ENCODE measurements around the gene CCSER1. TPM values are rescaled to one million over a fixed set of nuclear protein-coding genes. Genes with fewer than 3 reads are reported as not detected.

The CCSER1 gene
- polyA plus RNA-seq, 3 donors, result 0.09 to 0.75 (median 0.13) TPM

- Mint-ChIP-seq H3K27me3 (ENCODE audit: low read depth in 3 of 3) (no peaks in the 10 kb centered on the region), H3K4me1 (no peaks in the 10 kb centered on the region), H3K9me3 (no peaks in the 10 kb centered on the region), H3K4me3 (no peak overlapping the region), H3K36me3 (no peaks in the 10 kb centered on the region), H3K27ac (no peak overlapping the region)
- no peaks in the 10 kb centered on the region for H3K9me3 ChIP-seq (replicated peaks in 1 of 2; ENCODE audit: control insufficient read depth in 1 of 2, insufficient read depth in 1 of 2, low read length in 2 of 2)
- H3K36me3 ChIP-seq (replicated peaks in 1 of 2; ENCODE audit: control insufficient read depth in 1 of 2, insufficient read depth in 2 of 2, low read length in 2 of 2), result no peaks in the 10 kb centered on the region
- H3K4me3 ChIP-seq (replicated peaks in 1 of 3; ENCODE audit: low read depth in 2 of 3, low read length in 3 of 3), result no peak overlapping the region
- WGBS (ENCODE audit: insufficient coverage), result no CpG with 5 or more reads among the region's 2 CpGs
- no peak overlapping the region for H2AFZ ChIP-seq (ENCODE audit: insufficient read depth, low read depth, low read length, poor library complexity, severe bottlenecking)
- no peak for TF ChIP-seq CTCF (IDR thresholded peaks at IDR 0.05)
- H3K79me2 ChIP-seq (ENCODE audit: insufficient read depth, low read length), result no peaks in the 10 kb centered on the region
- H3K4me2 ChIP-seq (replicated peaks; ENCODE audit: extremely low read depth, low read length, poor library complexity, severe bottlenecking), result no peak overlapping the region
- DNase-seq, result no peak
- no peaks in the 10 kb centered on the region for H3K4me1 ChIP-seq (ENCODE audit: control insufficient read depth in 1 of 2, insufficient read depth in 2 of 2, low read length in 2 of 2)
- H4K20me1 ChIP-seq (ENCODE audit: insufficient read depth, low read length), result no peaks in the 10 kb centered on the region
- no peaks in the 10 kb centered on the region for H3K27me3 ChIP-seq (ENCODE audit: control insufficient read depth in 2 of 2, insufficient read depth in 2 of 2, low read length in 2 of 2)
- H3K27ac ChIP-seq (ENCODE audit: low read depth in 1 of 2, low read length in 2 of 2), result no peak overlapping the region
- intact Hi-C loops (cut with micrococcal nuclease), result no loop called here
- H3K9ac ChIP-seq (ENCODE audit: insufficient read depth, low read length, poor library complexity, severe bottlenecking), result no peak overlapping the region
Measured at GRCh38 chr4:90922174-90922573, 795.0 kb downstream of the CCSER1 start.

- no peaks in the 10 kb centered on the region for H3K9me3 Mint-ChIP-seq
- TF ChIP-seq CTCF (IDR thresholded peaks at IDR 0.05), result no peak
- no peaks in the 10 kb centered on the region for H3K9me3 ChIP-seq (replicated peaks in 1 of 2; ENCODE audit: control insufficient read depth in 1 of 2, insufficient read depth in 1 of 2, low read length in 2 of 2)
- no peak overlapping the region for H2AFZ ChIP-seq (ENCODE audit: insufficient read depth, low read depth, low read length, poor library complexity, severe bottlenecking)
- no peaks in the 10 kb centered on the region for H3K79me2 ChIP-seq (ENCODE audit: insufficient read depth, low read length)
- no peaks in the 10 kb centered on the region for H4K20me1 ChIP-seq (ENCODE audit: insufficient read depth, low read length)
- DNase-seq, result no peak
- no peak overlapping the region for H3K4me2 ChIP-seq (replicated peaks; ENCODE audit: extremely low read depth, low read length, poor library complexity, severe bottlenecking)
- intact Hi-C loops (cut with micrococcal nuclease), result no loop called here
- H3K36me3 Mint-ChIP-seq, result no peaks in the 10 kb centered on the region
- H3K4me1 Mint-ChIP-seq, result no peaks in the 10 kb centered on the region
- H3K36me3 ChIP-seq (replicated peaks in 1 of 2; ENCODE audit: control insufficient read depth in 1 of 2, insufficient read depth in 2 of 2, low read length in 2 of 2), result no peaks in the 10 kb centered on the region
- no peak overlapping the region for H3K4me3 Mint-ChIP-seq
- H3K27me3 ChIP-seq (ENCODE audit: control insufficient read depth in 2 of 2, insufficient read depth in 2 of 2, low read length in 2 of 2), result no peaks in the 10 kb centered on the region
- H3K27ac ChIP-seq (ENCODE audit: low read depth in 1 of 2, low read length in 2 of 2), result no peak overlapping the region
- H3K27ac Mint-ChIP-seq, result no peak overlapping the region
- no peaks in the 10 kb centered on the region for H3K27me3 Mint-ChIP-seq (ENCODE audit: low read depth in 3 of 3)
- H3K4me3 ChIP-seq (replicated peaks in 1 of 3; ENCODE audit: low read depth in 2 of 3, low read length in 3 of 3), result no peak overlapping the region
- H3K9ac ChIP-seq (ENCODE audit: insufficient read depth, low read length, poor library complexity, severe bottlenecking), result no peak overlapping the region
- no peaks in the 10 kb centered on the region for H3K4me1 ChIP-seq (ENCODE audit: control insufficient read depth in 1 of 2, insufficient read depth in 2 of 2, low read length in 2 of 2)
Measured at GRCh38 chr4:90926957-90927356, 799.8 kb downstream of the CCSER1 start.

All from CD14-positive monocyte (primary cell).